Lower leg skin (tissue), 4 donors: ENCODE data around the gene DCBLD1. TPM values are rescaled to one million over a fixed set of nuclear protein-coding genes. Genes with fewer than 3 reads are reported as not detected.

Experiments
- DNase-seq, 2 donors: peaks; one replicate each; pipeline ENCODE4 v3.0.0-alpha.2; 2019; ENCODE audit warnings: low spot score in 2 of 2
- H3K4me3 ChIP-seq: fragments of 200-600 bp; sonication (generic); 2 replicates; pipeline ENCODE4 v1.5.1; 2017; ENCODE audit warnings: mild to moderate bottlenecking, low read depth; ENCODE audit not compliant: poor library complexity, severe bottlenecking
- CTCF ChIP-seq, 3 donors: fragments of 450-650 bp; IDR thresholded peaks; one replicate each; pipeline ENCODE4 v1.5.1; 2016; ENCODE audit warnings: antibody characterized with exemption in 3 of 3, mild to moderate bottlenecking in 3 of 3, moderate library complexity in 2 of 3
- POLR2A ChIP-seq, 2 donors: fragments of 450-650 bp; IDR thresholded peaks; one replicate each; pipeline ENCODE4 v1.6.1; 2016 to 2017; ENCODE audit warnings: antibody characterized with exemption in 2 of 2, mild to moderate bottlenecking in 1 of 2, moderate library complexity in 1 of 2
- WGBS, 2 donors: methylation state at CpG; one replicate each; pipeline ENCODE4 v1.1.5; 2018; 5-methylcytosine and 5-hydroxymethylcytosine counted together
- intact Hi-C: fragments of 100-400 bp; cut with DNase I; formaldehyde crosslinking; loops from one replicate; pipeline ENCODE4 v1.15.0; 2023; ENCODE audit warnings: low total_unique reads
- total RNA-seq, 4 donors: library from RNA; depleted of rRNA; stranded (reverse); fragments of >200 nt; gene quantifications; one replicate each; pipeline ENCODE4 v1.1.0, GENCODE V29; 2016

Gene DCBLD1
- total RNA-seq, 4 donors from 2014 or later, result 2.4 to 8.0 (median 3.3) TPM

- H3K4me3 ChIP-seq, result no peak overlapping the region
- intact Hi-C loops, result no loop called here
- 94 to 95% methylated on average over 7 of the region's 7 CpGs for WGBS, 2 donors
- TF ChIP-seq POLR2A (IDR thresholded peaks at IDR 0.05) (no peak), CTCF (IDR thresholded peaks at IDR 0.05) (no peak)
- no peak for DNase-seq
These were observed 26.5 kb downstream of the DCBLD1 start for GRCh38 chr6:117509021-117509420.

GRCh38 chr6:117512056-117512828, 29.8 kb downstream of the DCBLD1 start:
- 76% methylated on average over 7 of the region's 7 CpGs for WGBS, 2 donors
- intact Hi-C loops, result no loop called here
- TF ChIP-seq CTCF (IDR thresholded peaks at IDR 0.05), result no peak
- no peak for TF ChIP-seq POLR2A (IDR thresholded peaks at IDR 0.05)
- H3K4me3 ChIP-seq, result no peak overlapping the region
- DNase-seq, result no peak

GRCh38 chr6:117512987-117513573, 30.6 kb downstream of the DCBLD1 start:
- 48 to 87% methylated on average over 2 of the region's 2 CpGs for WGBS, 2 donors
- TF ChIP-seq POLR2A (IDR thresholded peaks at IDR 0.05) (no peak), CTCF (IDR thresholded peaks at IDR 0.05) (no peak)
- DNase-seq, result no peak
- intact Hi-C loops, result no loop called here
- no peak overlapping the region for H3K4me3 ChIP-seq

- WGBS, 2 donors, result 87 to 88% methylated on average over 7 of the region's 7 CpGs
- no peak for DNase-seq
- intact Hi-C loops, result no loop called here
- TF ChIP-seq POLR2A (IDR thresholded peaks at IDR 0.05) (no peak), CTCF (IDR thresholded peaks at IDR 0.05) (no peak)
- H3K4me3 ChIP-seq, result no peak overlapping the region
These were observed 31.4 kb downstream of the DCBLD1 start for GRCh38 chr6:117513778-117514365.

GRCh38 chr6:117514655-117515054, 32.2 kb downstream of the DCBLD1 start:
- no peak for DNase-seq
- H3K4me3 ChIP-seq, result no peak overlapping the region
- intact Hi-C loops, result no loop called here
- 90 to 97% methylated on average over 1 of the region's 1 CpG for WGBS, 2 donors
- TF ChIP-seq POLR2A (IDR thresholded peaks at IDR 0.05), result no peak
- no peak for TF ChIP-seq CTCF (IDR thresholded peaks at IDR 0.05)
